Measurements from ENCODE around the gene L3MBTL1.

The L3MBTL1 gene

GRCh38 chr20:43545837-43546578 lies 38.5 kb downstream of the L3MBTL1 start:
- DNase-seq: no peak
- no peaks in the 10 kb centered on the region for H3K9me3 ChIP-seq
- TF ChIP-seq CTCF (IDR thresholded peaks at IDR 0.05; ENCODE audit: low read depth, low read length): no peak
- H3K36me3 ChIP-seq: no peaks in the 10 kb centered on the region
- no peaks in the 10 kb centered on the region for H3K27me3 ChIP-seq
- H3K4me1 ChIP-seq: no peaks in the 10 kb centered on the region
- H3K4me3 ChIP-seq (ENCODE audit: low read depth, low read length): no peak overlapping the region

GRCh38 chr20:43548273-43548880 lies 40.9 kb downstream of the L3MBTL1 start:
- TF ChIP-seq CTCF (IDR thresholded peaks at IDR 0.05; ENCODE audit: low read depth, low read length): no peak
- no peaks in the 10 kb centered on the region for H3K36me3 ChIP-seq
- H3K4me3 ChIP-seq (ENCODE audit: low read depth, low read length): no peak overlapping the region
- no peaks in the 10 kb centered on the region for H3K9me3 ChIP-seq
- H3K4me1 ChIP-seq: no peaks in the 10 kb centered on the region
- DNase-seq: no peak
- no peaks in the 10 kb centered on the region for H3K27me3 ChIP-seq

GRCh38 chr20:43549416-43550065 lies 42.0 kb downstream of the L3MBTL1 start:
- Histone ChIP-seq H3K9me3 (no peaks in the 10 kb centered on the region), H3K4me3 (ENCODE audit: low read depth, low read length) (no peak overlapping the region), H3K27me3 (no peaks in the 10 kb centered on the region), H3K4me1 (no peaks in the 10 kb centered on the region), H3K36me3 (no peaks in the 10 kb centered on the region)
- DNase-seq: no peak
- no peak for TF ChIP-seq CTCF (IDR thresholded peaks at IDR 0.05; ENCODE audit: low read depth, low read length)

GRCh38 chr20:43550456-43550855 lies 43.0 kb downstream of the L3MBTL1 start:
- no peak for DNase-seq
- Histone ChIP-seq H3K4me1 (no peaks in the 10 kb centered on the region), H3K4me3 (ENCODE audit: low read depth, low read length) (no peak overlapping the region), H3K27me3 (no peaks in the 10 kb centered on the region), H3K36me3 (no peaks in the 10 kb centered on the region), H3K9me3 (no peaks in the 10 kb centered on the region)
- no peak for TF ChIP-seq CTCF (IDR thresholded peaks at IDR 0.05; ENCODE audit: low read depth, low read length)

GRCh38 chr20:43554369-43554768 lies 46.9 kb downstream of the L3MBTL1 start:
- DNase-seq: no peak
- Histone ChIP-seq H3K27me3 (no peaks in the 10 kb centered on the region), H3K9me3 (no peaks in the 10 kb centered on the region), H3K4me1 (peaks cover 7% of the 10 kb centered on the region), H3K4me3 (ENCODE audit: low read depth, low read length) (no peak overlapping the region), H3K36me3 (no peaks in the 10 kb centered on the region)
- TF ChIP-seq CTCF (IDR thresholded peaks at IDR 0.05; ENCODE audit: low read depth, low read length): no peak

Data from BE2C (cell line).